Activated CD4-positive, CD25-positive, alpha-beta regulatory T cell treated with anti-CD3 and anti-CD28 coated beads, Interleukin-2, amount 50 U/mL, for 24 hours (primary cell): ENCODE measurements around the gene SYNE1.

Source experiments
- ATAC-seq, 2 donors: fragments of 150-1000 bp; cut with Tn5 transposase; one replicate each; pipeline ENCODE4 v1.10.0; 2021; ENCODE audit warnings: mild to moderate bottlenecking in 1 of 2, moderate library complexity in 1 of 2

Gene SYNE1

GRCh38 chr6:152609125-152609670 is 28.0 kb downstream of the SYNE1 start:
- ATAC-seq: no peak

- no peak for ATAC-seq
Observed at GRCh38 chr6:152605941-152606340, 31.2 kb downstream of the SYNE1 start.

GRCh38 chr6:152605342-152605741 is 31.8 kb downstream of the SYNE1 start:
- ATAC-seq: no peak

- no peak for ATAC-seq
Observed at GRCh38 chr6:152603911-152604310, 33.3 kb downstream of the SYNE1 start.

- no peak for ATAC-seq
Observed at GRCh38 chr6:152600022-152600421, 37.1 kb downstream of the SYNE1 start.

- no peak for ATAC-seq
Observed at GRCh38 chr6:152598901-152599537, 38.1 kb downstream of the SYNE1 start.

- ATAC-seq: no peak
Observed at GRCh38 chr6:152598421-152598820, 38.7 kb downstream of the SYNE1 start.

GRCh38 chr6:152596726-152597125 is 40.4 kb downstream of the SYNE1 start:
- ATAC-seq: no peak

- ATAC-seq: no peak
Observed at GRCh38 chr6:152595499-152595898, 41.7 kb downstream of the SYNE1 start.

GRCh38 chr6:152594701-152595100 is 42.5 kb downstream of the SYNE1 start:
- ATAC-seq: no peak

GRCh38 chr6:152588456-152588855 is 48.7 kb downstream of the SYNE1 start:
- no peak for ATAC-seq

GRCh38 chr6:152587473-152587872 is 49.7 kb downstream of the SYNE1 start:
- ATAC-seq: no peak

- no peak for ATAC-seq
Observed at GRCh38 chr6:152585236-152585635, 51.9 kb downstream of the SYNE1 start.

GRCh38 chr6:152583888-152584287 is 53.3 kb downstream of the SYNE1 start:
- no peak for ATAC-seq

GRCh38 chr6:152576525-152576924 is 60.6 kb downstream of the SYNE1 start:
- no peak for ATAC-seq

GRCh38 chr6:152575621-152576150 is 61.5 kb downstream of the SYNE1 start:
- no peak for ATAC-seq

GRCh38 chr6:152575161-152575560 is 62.0 kb downstream of the SYNE1 start:
- ATAC-seq: no peak

- ATAC-seq: no peak
Observed at GRCh38 chr6:152573762-152574161, 63.4 kb downstream of the SYNE1 start.

- ATAC-seq: no peak
Observed at GRCh38 chr6:152572338-152573088, 64.6 kb downstream of the SYNE1 start.

- ATAC-seq: no peak
Observed at GRCh38 chr6:152571943-152572337, 65.2 kb downstream of the SYNE1 start.

GRCh38 chr6:152571089-152571488 is 66.1 kb downstream of the SYNE1 start:
- ATAC-seq: no peak

- no peak for ATAC-seq
Observed at GRCh38 chr6:152566103-152566875, 70.9 kb downstream of the SYNE1 start.

- ATAC-seq: no peak
Observed at GRCh38 chr6:152563177-152563576, 74.0 kb downstream of the SYNE1 start.
